Mesenchymal stem cell (in vitro differentiated cells and primary cell): Measurements from ENCODE around the gene PRKCB.

ENCODE experiments used
- DNase-seq: peaks from one replicate; pipeline ENCODE4 v3.0.0-alpha.2; 2013
- H2AFZ ChIP-seq: one replicate; pipeline ENCODE4 v1.6.1; 2013; ENCODE audit warnings: low read depth, mild to moderate bottlenecking, control low read depth, inconsistent platforms, low read length, moderate library complexity
- H2AK5ac ChIP-seq: 2 replicates; pipeline ENCODE4 v1.6.1; 2013; ENCODE audit warnings: low read length, moderate library complexity, mild to moderate bottlenecking, inconsistent platforms; ENCODE audit not compliant: severe bottlenecking
- H2BK120ac ChIP-seq: one replicate; pipeline ENCODE4 v1.6.1; 2013; ENCODE audit warnings: low read depth, mild to moderate bottlenecking, inconsistent platforms, low read length, moderate library complexity
- H2BK12ac ChIP-seq, 2 experiments: one replicate each; pipeline ENCODE4 v1.6.1; 2013; ENCODE audit warnings: inconsistent platforms in 2 of 2, low read length in 2 of 2, mild to moderate bottlenecking in 2 of 2, moderate library complexity in 2 of 2, control low read depth in 1 of 2
- H2BK15ac ChIP-seq: one replicate; pipeline ENCODE4 v1.6.1; 2013; ENCODE audit warnings: mild to moderate bottlenecking, low read depth, inconsistent platforms; ENCODE audit not compliant: poor library complexity, severe bottlenecking
- H2BK5ac ChIP-seq: 2 replicates; pipeline ENCODE4 v1.6.1; 2013; ENCODE audit warnings: low read depth, mild to moderate bottlenecking, low read length, control low read depth, inconsistent platforms; ENCODE audit not compliant: poor library complexity, severe bottlenecking
- H3K14ac ChIP-seq, 2 experiments: one replicate each; pipeline ENCODE4 v1.6.1; 2013; ENCODE audit warnings: inconsistent platforms in 2 of 2, low read length in 2 of 2, control low read depth in 1 of 2, mild to moderate bottlenecking in 1 of 2, moderate library complexity in 1 of 2
- H3K18ac ChIP-seq, 2 experiments: one replicate each; pipeline ENCODE4 v1.6.1; 2013; ENCODE audit warnings: inconsistent platforms in 2 of 2, low read length in 2 of 2, control low read depth in 1 of 2, low read depth in 1 of 2, mild to moderate bottlenecking in 1 of 2
- H3K23ac ChIP-seq, 2 experiments: one replicate each; pipeline ENCODE4 v1.6.1; 2013; ENCODE audit warnings: inconsistent platforms in 2 of 2, low read length in 2 of 2, mild to moderate bottlenecking in 2 of 2, moderate library complexity in 2 of 2, control low read depth in 1 of 2
- H3K27ac ChIP-seq: 2 replicates; pipeline ENCODE4 v1.5.1; 2013; ENCODE audit warnings: mild to moderate bottlenecking, moderate library complexity, low read length, control low read depth, inconsistent platforms; ENCODE audit not compliant: poor library complexity, severe bottlenecking
- H3K27me3 ChIP-seq, 2 experiments: 2 replicates each; pipeline versions ENCODE4 v1.6.1 to v1.7.0; 2013; ENCODE audit warnings: low read length in 2 of 2, mild to moderate bottlenecking in 2 of 2, moderate library complexity in 2 of 2, control low read depth in 1 of 2, inconsistent platforms in 1 of 2; ENCODE audit not compliant: control insufficient read depth in 1 of 2, insufficient read depth in 1 of 2
- H3K36me3 ChIP-seq, 2 experiments: 2 replicates each; pipeline versions ENCODE4 v1.6.1 to v1.7.0; 2013; ENCODE audit warnings: low read length in 2 of 2, control low read depth in 1 of 2, inconsistent platforms in 1 of 2, low read depth in 1 of 2, mild to moderate bottlenecking in 1 of 2; ENCODE audit not compliant: insufficient read depth in 2 of 2, control insufficient read depth in 1 of 2
- H3K4ac ChIP-seq, 2 experiments: one replicate each; pipeline ENCODE4 v1.6.1; 2013; ENCODE audit warnings: inconsistent platforms in 2 of 2, low read length in 2 of 2, mild to moderate bottlenecking in 2 of 2, moderate library complexity in 2 of 2, control low read depth in 1 of 2, low read depth in 1 of 2
- H3K4me1 ChIP-seq: 2 replicates; pipeline ENCODE4 v1.6.1; 2013; ENCODE audit warnings: low read depth, low read length, control low read depth; ENCODE audit not compliant: control insufficient read depth, insufficient read depth
- H3K4me2 ChIP-seq: 2 replicates; pipeline ENCODE4 v1.6.1; 2013; ENCODE audit warnings: low read length, mild to moderate bottlenecking, inconsistent platforms; ENCODE audit not compliant: poor library complexity, severe bottlenecking
- H3K4me3 ChIP-seq, 2 experiments: 2 replicates each; pipeline versions ENCODE4 v1.5.1 to v1.7.0; 2013; ENCODE audit warnings: low read length in 2 of 2, mild to moderate bottlenecking in 2 of 2, control low read depth in 1 of 2, low read depth in 1 of 2; ENCODE audit not compliant: insufficient read depth in 1 of 2
- H3K79me1 ChIP-seq: replicated peaks from 2 replicates; pipeline ENCODE4 v1.6.1; 2013; ENCODE audit warnings: mild to moderate bottlenecking, control low read depth, low read length, inconsistent platforms; ENCODE audit not compliant: poor library complexity, severe bottlenecking
- H3K9ac ChIP-seq: 2 replicates; pipeline ENCODE4 v1.7.0; 2013; ENCODE audit warnings: mild to moderate bottlenecking, low read length, moderate library complexity
- H3K9me3 ChIP-seq: 2 replicates; pipeline ENCODE4 v1.7.0; 2013; ENCODE audit warnings: mild to moderate bottlenecking, low read length; ENCODE audit not compliant: control insufficient read depth
- H4K8ac ChIP-seq: one replicate; pipeline ENCODE4 v1.6.1; 2013; ENCODE audit warnings: inconsistent platforms, mild to moderate bottlenecking, low read length, moderate library complexity
- H4K91ac ChIP-seq: one replicate; pipeline ENCODE4 v1.6.1; 2013; ENCODE audit warnings: mild to moderate bottlenecking, low read length, inconsistent platforms
- WGBS: methylation state at CpG from one replicate; pipeline ENCODE4 v1.1.7; 2013; ENCODE audit warnings: mixed read lengths; 5-methylcytosine and 5-hydroxymethylcytosine counted together

The PRKCB gene

GRCh38 chr16:23902748-23903414, 67.1 kb downstream of the PRKCB start:
- Histone ChIP-seq H3K4me3 (no peak overlapping the region), H3K9ac (no peak overlapping the region), H3K4ac (no peak overlapping the region), H3K9me3 (no peaks in the 10 kb centered on the region), H2AFZ (no peak overlapping the region), H2BK5ac (no peak overlapping the region), H3K27me3 (no peaks in the 10 kb centered on the region), H3K27ac (no peak overlapping the region), H4K8ac (no peak overlapping the region), H3K79me1 (no peaks in the 10 kb centered on the region), H2AK5ac (no peak overlapping the region), H3K4me2 (no peak overlapping the region), H4K91ac (no peak overlapping the region), H2BK15ac (no peak overlapping the region), H3K14ac (no peak overlapping the region), H2BK12ac (no peak overlapping the region), H3K36me3 (no peaks in the 10 kb centered on the region), H3K4me1 (no peaks in the 10 kb centered on the region), H3K18ac (no peak overlapping the region), H3K23ac (no peak overlapping the region), H2BK120ac (no peak overlapping the region)
- DNase-seq = no peak
- WGBS = 83% methylated on average over 5 of the region's 8 CpGs

- Histone ChIP-seq H3K27ac (no peak overlapping the region), H3K4me1 (no peaks in the 10 kb centered on the region), H3K4ac (no peak overlapping the region), H2BK5ac (no peak overlapping the region), H3K9me3 (no peaks in the 10 kb centered on the region), H4K91ac (no peak overlapping the region), H2BK12ac (no peak overlapping the region), H3K23ac (no peak overlapping the region), H3K36me3 (no peaks in the 10 kb centered on the region), H3K79me1 (no peaks in the 10 kb centered on the region), H3K14ac (no peak overlapping the region), H4K8ac (no peak overlapping the region), H2BK15ac (no peak overlapping the region), H3K27me3 (no peaks in the 10 kb centered on the region), H3K4me3 (no peak overlapping the region), H2AK5ac (no peak overlapping the region), H3K4me2 (no peak overlapping the region), H2AFZ (no peak overlapping the region), H3K9ac (peak overlapping the region; percentile 42), H2BK120ac (no peak overlapping the region), H3K18ac (no peak overlapping the region)
- 32% methylated on average over 6 of the region's 8 CpGs for WGBS
- peak; percentile 10 for DNase-seq
Observed at GRCh38 chr16:23905027-23905426, 69.2 kb downstream of the PRKCB start.

GRCh38 chr16:23907457-23907902, 71.7 kb downstream of the PRKCB start:
- Histone ChIP-seq H3K9ac (no peak overlapping the region), H3K9me3 (no peaks in the 10 kb centered on the region), H2BK5ac (no peak overlapping the region), H2BK120ac (no peak overlapping the region), H3K4me2 (no peak overlapping the region), H3K27me3 (no peaks in the 10 kb centered on the region), H3K14ac (no peak overlapping the region), H3K4me3 (no peak overlapping the region), H3K4ac (no peak overlapping the region), H2AK5ac (no peak overlapping the region), H4K91ac (no peak overlapping the region), H3K36me3 (no peaks in the 10 kb centered on the region), H3K27ac (no peak overlapping the region), H2BK15ac (no peak overlapping the region), H3K23ac (no peak overlapping the region), H3K18ac (no peak overlapping the region), H3K79me1 (no peaks in the 10 kb centered on the region), H4K8ac (no peak overlapping the region), H2BK12ac (no peak overlapping the region), H2AFZ (no peak overlapping the region), H3K4me1 (no peaks in the 10 kb centered on the region)
- 58% methylated on average over 5 of the region's 5 CpGs for WGBS
- no peak for DNase-seq

- Histone ChIP-seq H2BK15ac (no peak overlapping the region), H3K9ac (no peak overlapping the region), H2BK5ac (no peak overlapping the region), H3K27ac (no peak overlapping the region), H3K27me3 (no peaks in the 10 kb centered on the region), H3K79me1 (no peaks in the 10 kb centered on the region), H2AFZ (no peak overlapping the region), H3K9me3 (no peaks in the 10 kb centered on the region), H4K91ac (no peak overlapping the region), H4K8ac (no peak overlapping the region), H2BK120ac (no peak overlapping the region), H3K14ac (no peak overlapping the region), H3K4ac (no peak overlapping the region), H3K4me1 (no peaks in the 10 kb centered on the region), H3K4me3 (no peak overlapping the region), H2BK12ac (no peak overlapping the region), H3K36me3 (no peaks in the 10 kb centered on the region), H3K4me2 (no peak overlapping the region), H2AK5ac (no peak overlapping the region), H3K23ac (no peak overlapping the region), H3K18ac (no peak overlapping the region)
- 63% methylated on average over 7 of the region's 7 CpGs for WGBS
- DNase-seq = no peak
Observed at GRCh38 chr16:23907903-23908302, 72.1 kb downstream of the PRKCB start.
